Activated B cell treated with CpG ODN at 0.5 μM for 24 hours (primary cell): ENCODE data around the gene LRRC10B. TPM values are rescaled to one million over a fixed set of nuclear protein-coding genes. Genes with fewer than 3 reads are reported as not detected.
"Not testable (repeated sequence)": the region's sequence is repeated elsewhere in the genome, so short reads cannot be mapped to it uniquely, and the experiment has no call there.

Experiments used
- ATAC-seq: fragments of 200-7000 bp; cut with Tn5 transposase; one replicate; pipeline ENCODE4 v1.10.0; 2021; ENCODE audit warnings: low read depth, mild to moderate bottlenecking, moderate library complexity
- CTCF ChIA-PET: fragments of 350-600 bp; sonication (Branson Sonifier 250); formaldehyde crosslinking; loops from one replicate; lab custom pipeline; 2021; ENCODE audit warnings: antibody characterized with exemption; lab: Charles Lee
- POLR2A ChIA-PET: fragments of 350-600 bp; sonication (Branson Sonifier 250); formaldehyde crosslinking; loops from one replicate; lab custom pipeline; 2021; ENCODE audit warnings: antibody characterized with exemption; lab: Charles Lee
- DNase-seq: peaks from one replicate; pipeline ENCODE4 v3.0.0; 2022
- H3K27ac Mint-ChIP-seq: one replicate; pipeline ENCODE4 v1.8.0; 2020; ENCODE audit warnings: mixed read lengths
- H3K27me3 Mint-ChIP-seq: one replicate; pipeline ENCODE4 v1.8.0; 2021; ENCODE audit warnings: mixed read lengths
- H3K36me3 Mint-ChIP-seq: one replicate; pipeline ENCODE4 v1.8.0; 2021; ENCODE audit warnings: low read depth, mixed read lengths
- H3K4me1 Mint-ChIP-seq: one replicate; pipeline ENCODE4 v1.8.0; 2021; ENCODE audit warnings: mixed read lengths
- H3K4me3 Mint-ChIP-seq: one replicate; pipeline ENCODE4 v1.8.0; 2020; ENCODE audit warnings: mild to moderate bottlenecking, mixed read lengths
- H3K9me3 Mint-ChIP-seq: one replicate; pipeline ENCODE4 v1.8.0; 2020; ENCODE audit warnings: mixed read lengths
- intact Hi-C: fragments of 100-400 bp; cut with micrococcal nuclease; formaldehyde crosslinking; loops from one replicate; pipeline ENCODE4 v1.15.1; 2024
- total RNA-seq: library from RNA; stranded (reverse); gene quantifications from 2 replicates; pipeline ENCODE4 v1.2.3, GENCODE V29; 2022
- TF ChIP-seq, protein P1 (sequence below): fragments of 200-600 bp; IDR thresholded peaks from one replicate; pipeline ENCODE4 v1.8.0; 2022; ENCODE audit warnings: antibody characterized with exemption, mild to moderate bottlenecking

The LRRC10B gene
- total RNA-seq, 1 donor from 2014 or later = not detected

DNA sequence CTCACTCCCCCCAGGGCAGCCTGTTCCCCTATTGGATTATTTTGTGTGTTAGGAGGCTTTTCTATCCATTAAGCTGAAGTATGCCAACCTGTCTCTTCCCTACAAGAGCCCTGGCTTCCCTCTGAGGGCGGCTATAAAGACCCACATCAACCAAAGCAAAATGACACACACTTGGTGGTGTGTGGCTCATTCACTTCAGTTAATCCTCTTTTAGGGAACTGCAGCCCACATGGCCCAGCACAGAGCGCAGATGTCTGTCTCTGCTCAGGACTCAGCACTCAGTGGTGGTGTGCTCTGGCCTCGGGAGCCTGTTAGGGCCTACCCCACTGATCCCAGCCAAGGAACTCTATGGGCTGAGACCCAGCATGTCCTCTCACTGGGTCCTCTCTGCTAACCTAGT, 32.2 kb upstream of the LRRC10B start:
- no peak overlapping the region for H3K27ac Mint-ChIP-seq
- H3K4me3 Mint-ChIP-seq = no peak overlapping the region
- CTCF ChIA-PET = interaction anchor here (1.3 to 3.5 kb wide), 4 partner anchors 41 to 257 kb away, joined by 3 to 44 read pairs (median 16); no protein-coding TSS in a partner anchor
- POLR2A ChIA-PET = no interaction called here
- H3K9me3 Mint-ChIP-seq = no peaks in the 10 kb centered on the region
- H3K36me3 Mint-ChIP-seq = peaks cover 11% of the 10 kb centered on the region
- no peaks in the 10 kb centered on the region for H3K4me1 Mint-ChIP-seq
- H3K27me3 Mint-ChIP-seq = peaks cover 2% of the 10 kb centered on the region
- TF ChIP-seq, protein P1, sequence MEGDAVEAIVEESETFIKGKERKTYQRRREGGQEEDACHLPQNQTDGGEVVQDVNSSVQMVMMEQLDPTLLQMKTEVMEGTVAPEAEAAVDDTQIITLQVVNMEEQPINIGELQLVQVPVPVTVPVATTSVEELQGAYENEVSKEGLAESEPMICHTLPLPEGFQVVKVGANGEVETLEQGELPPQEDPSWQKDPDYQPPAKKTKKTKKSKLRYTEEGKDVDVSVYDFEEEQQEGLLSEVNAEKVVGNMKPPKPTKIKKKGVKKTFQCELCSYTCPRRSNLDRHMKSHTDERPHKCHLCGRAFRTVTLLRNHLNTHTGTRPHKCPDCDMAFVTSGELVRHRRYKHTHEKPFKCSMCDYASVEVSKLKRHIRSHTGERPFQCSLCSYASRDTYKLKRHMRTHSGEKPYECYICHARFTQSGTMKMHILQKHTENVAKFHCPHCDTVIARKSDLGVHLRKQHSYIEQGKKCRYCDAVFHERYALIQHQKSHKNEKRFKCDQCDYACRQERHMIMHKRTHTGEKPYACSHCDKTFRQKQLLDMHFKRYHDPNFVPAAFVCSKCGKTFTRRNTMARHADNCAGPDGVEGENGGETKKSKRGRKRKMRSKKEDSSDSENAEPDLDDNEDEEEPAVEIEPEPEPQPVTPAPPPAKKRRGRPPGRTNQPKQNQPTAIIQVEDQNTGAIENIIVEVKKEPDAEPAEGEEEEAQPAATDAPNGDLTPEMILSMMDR = no peak
- ATAC-seq (no peak), DNase-seq (no peak)
- intact Hi-C loops = no loop called here

DNA sequence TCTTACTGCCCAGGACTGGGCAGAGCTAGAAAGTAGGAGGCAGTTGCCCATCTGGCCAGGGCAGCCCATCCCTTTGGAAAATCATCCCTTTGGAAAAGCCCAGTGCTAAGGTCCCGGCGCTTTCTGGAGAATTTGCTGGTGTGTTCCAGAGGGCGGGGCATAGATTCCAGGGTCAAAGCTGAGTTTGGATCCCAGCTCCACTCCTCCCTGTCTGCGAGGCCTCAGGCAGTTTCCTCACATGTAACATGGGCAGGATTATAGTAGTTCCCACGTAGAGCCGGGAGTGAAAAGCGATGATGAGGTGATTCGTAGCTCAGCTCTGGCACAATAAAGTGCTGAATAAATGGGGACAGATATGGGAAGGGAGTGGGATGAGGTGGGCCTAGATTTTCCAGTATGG, 31.4 kb upstream of the LRRC10B start:
- CTCF ChIA-PET = interaction anchor here (1.0 to 3.5 kb wide), 4 partner anchors 40 to 256 kb away, joined by 4 to 44 read pairs (median 14); no protein-coding TSS in a partner anchor

DNA sequence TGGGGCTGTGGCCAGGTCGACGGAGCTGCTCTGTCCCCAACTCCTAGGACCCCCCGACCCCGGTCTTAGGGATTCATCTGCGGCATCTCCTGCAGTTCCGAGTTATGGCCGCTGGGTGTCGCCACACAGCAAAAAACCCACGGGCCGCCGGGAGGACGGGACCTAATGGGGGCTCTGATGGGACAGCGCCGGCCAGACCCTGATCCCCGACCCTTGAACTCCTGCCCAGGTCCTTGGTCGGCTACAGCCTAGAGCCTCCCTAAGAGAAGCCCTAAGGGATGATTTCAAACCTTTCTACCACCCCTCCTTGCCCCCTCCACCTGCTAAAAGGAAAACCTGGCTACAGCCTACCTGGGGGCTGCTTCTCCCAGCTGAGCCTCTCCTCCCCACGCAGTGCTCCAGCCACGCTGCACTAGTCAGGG, 30.8 kb upstream of the LRRC10B start:
- peaks cover 2% of the 10 kb centered on the region for H3K27me3 Mint-ChIP-seq
- ATAC-seq = peak; percentile 56
- peaks cover 9% of the 10 kb centered on the region for H3K36me3 Mint-ChIP-seq
- POLR2A ChIA-PET = interaction anchor here (1.0 kb wide), 1 partner anchor 161 kb away, joined by 3 read pairs; no protein-coding TSS in a partner anchor
- CTCF ChIA-PET = interaction anchor here (1.0 to 3.5 kb wide), 5 partner anchors 39 to 256 kb away, joined by 3 to 44 read pairs (median 5); no protein-coding TSS in a partner anchor
- no peak overlapping the region for H3K27ac Mint-ChIP-seq
- H3K4me1 Mint-ChIP-seq = no peaks in the 10 kb centered on the region
- H3K9me3 Mint-ChIP-seq = no peaks in the 10 kb centered on the region
- TF ChIP-seq, protein P1 = peak; percentile 50
- intact Hi-C loops = loop anchor here (1.0 kb wide), 2 partner anchors 40 to 161 kb away; no protein-coding TSS in a partner anchor
- no peak overlapping the region for H3K4me3 Mint-ChIP-seq
- DNase-seq = peak; percentile 61

More for the DNA sequence above, 31.4 kb upstream of the LRRC10B start:
- DNase-seq = no peak
- TF ChIP-seq, protein P1 = no peak
- intact Hi-C loops = loop anchor here (1.0 kb wide), 2 partner anchors 40 to 161 kb away; no protein-coding TSS in a partner anchor
- Mint-ChIP-seq H3K27ac (no peak overlapping the region), H3K27me3 (peaks cover 2% of the 10 kb centered on the region), H3K9me3 (no peaks in the 10 kb centered on the region), H3K4me3 (no peak overlapping the region), H3K36me3 (peaks cover 11% of the 10 kb centered on the region), H3K4me1 (no peaks in the 10 kb centered on the region)
- POLR2A ChIA-PET = interaction anchor here (1.0 kb wide), 1 partner anchor 161 kb away, joined by 3 read pairs; no protein-coding TSS in a partner anchor
- ATAC-seq = no peak

DNA sequence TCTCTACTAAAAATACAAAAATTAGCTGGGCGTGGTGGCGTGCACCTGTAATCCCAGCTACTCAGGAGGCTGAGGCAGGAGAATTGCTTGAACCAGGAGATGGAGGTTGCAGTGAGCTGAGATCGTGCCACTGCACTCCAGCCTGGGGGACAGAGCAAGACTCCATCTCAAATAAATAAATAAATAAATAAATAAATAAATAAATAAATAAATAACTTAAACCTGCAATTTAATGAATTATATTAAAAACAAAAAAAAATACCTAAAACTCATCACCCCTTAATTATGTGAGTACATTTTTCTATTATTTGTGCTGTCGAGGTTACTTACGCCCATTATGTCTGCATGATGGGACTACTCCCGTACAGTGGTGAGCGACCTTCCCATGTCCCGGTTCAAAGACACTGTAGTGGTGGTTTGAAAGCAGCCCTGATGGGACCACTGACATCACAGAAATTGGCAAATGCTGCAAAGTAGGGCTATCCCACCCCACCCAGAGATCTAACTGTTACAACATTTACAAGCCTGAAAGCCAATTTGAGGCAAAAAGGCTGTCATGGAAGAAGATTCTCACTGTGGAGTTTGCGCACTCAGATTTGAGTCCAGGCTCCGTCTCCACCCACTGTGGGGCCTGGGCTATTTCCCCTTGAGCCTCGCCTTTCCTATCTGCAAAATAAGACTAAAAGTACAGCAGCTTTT, 29.0 kb upstream of the LRRC10B start:
- H3K27ac Mint-ChIP-seq, ATAC-seq, H3K9me3 Mint-ChIP-seq, H3K27me3 Mint-ChIP-seq, H3K4me3 Mint-ChIP-seq, DNase-seq, H3K36me3 Mint-ChIP-seq, intact Hi-C loops, POLR2A ChIA-PET, H3K4me1 Mint-ChIP-seq: not testable (repeated sequence)
- CTCF ChIA-PET = interaction anchor here (1.1 to 3.1 kb wide), 3 partner anchors 34 to 159 kb away, joined by 3 to 24 read pairs (median 4); no protein-coding TSS in a partner anchor

DNA sequence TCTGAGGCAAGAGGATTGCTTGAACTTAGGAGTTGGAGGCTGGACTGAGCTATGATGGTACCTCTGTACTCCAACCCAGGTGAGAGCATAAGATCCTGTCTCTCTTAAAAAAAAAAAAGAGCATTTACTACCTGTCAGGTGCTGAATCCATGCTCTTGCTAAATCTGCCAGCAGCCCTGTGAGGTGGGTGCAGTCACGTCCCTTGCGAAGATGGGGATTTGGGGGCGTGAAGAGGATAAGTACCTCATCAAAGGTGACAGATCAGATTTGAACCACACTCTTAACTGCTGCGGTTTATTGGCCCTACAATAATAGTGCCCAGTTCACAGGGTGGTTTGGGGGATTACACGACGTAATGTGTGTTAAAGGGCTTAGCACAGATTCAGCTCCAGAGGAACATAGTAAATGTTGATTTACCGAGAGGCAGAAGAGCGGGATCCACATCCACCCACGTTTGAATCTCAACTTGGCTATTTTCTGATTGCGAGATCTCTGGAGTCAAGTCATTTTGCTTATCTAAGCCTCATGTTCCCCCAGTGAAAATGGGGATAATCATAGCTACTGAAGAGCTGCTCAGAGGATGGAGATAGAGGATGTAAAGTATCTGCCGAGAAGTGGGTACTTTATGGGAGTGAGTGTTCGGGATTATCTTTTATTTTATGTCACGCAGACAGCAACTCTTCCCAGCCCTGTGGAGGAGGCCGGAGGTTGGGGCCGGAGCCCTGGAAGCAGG, 28.1 kb upstream of the LRRC10B start:
- Mint-ChIP-seq H3K27ac (no peak overlapping the region), H3K4me3 (no peak overlapping the region), H3K4me1 (no peaks in the 10 kb centered on the region), H3K9me3 (no peaks in the 10 kb centered on the region), H3K27me3 (peaks cover 4% of the 10 kb centered on the region), H3K36me3 (no peaks in the 10 kb centered on the region)
- CTCF ChIA-PET = interaction anchor here (1.2 kb wide), 1 partner anchor 34 kb away, joined by 3 read pairs; no protein-coding TSS in a partner anchor
- POLR2A ChIA-PET = no interaction called here
- TF ChIP-seq, protein P1 = no peak
- no peak for DNase-seq
- no peak for ATAC-seq
- intact Hi-C loops = no loop called here
